Measurements from ENCODE around the gene SLC6A11.

Gene SLC6A11

GRCh38 chr3:10833855-10834414 is 17.9 kb downstream of the SLC6A11 start:
- H3K36me3 ChIP-seq (ENCODE audit: insufficient read depth, low read length): no peaks in the 10 kb centered on the region
- no peaks in the 10 kb centered on the region for H3K9me3 ChIP-seq (ENCODE audit: low read length)
- H3K4me3 ChIP-seq (ENCODE audit: low read length): no peak overlapping the region
- no peaks in the 10 kb centered on the region for H3K4me1 ChIP-seq (ENCODE audit: insufficient read depth, low read length)
- H2AFZ ChIP-seq (ENCODE audit: low read depth, low read length): no peak overlapping the region
- peaks cover 3% of the 10 kb centered on the region for H3K27me3 ChIP-seq (ENCODE audit: insufficient read depth, low read length)

DNA sequence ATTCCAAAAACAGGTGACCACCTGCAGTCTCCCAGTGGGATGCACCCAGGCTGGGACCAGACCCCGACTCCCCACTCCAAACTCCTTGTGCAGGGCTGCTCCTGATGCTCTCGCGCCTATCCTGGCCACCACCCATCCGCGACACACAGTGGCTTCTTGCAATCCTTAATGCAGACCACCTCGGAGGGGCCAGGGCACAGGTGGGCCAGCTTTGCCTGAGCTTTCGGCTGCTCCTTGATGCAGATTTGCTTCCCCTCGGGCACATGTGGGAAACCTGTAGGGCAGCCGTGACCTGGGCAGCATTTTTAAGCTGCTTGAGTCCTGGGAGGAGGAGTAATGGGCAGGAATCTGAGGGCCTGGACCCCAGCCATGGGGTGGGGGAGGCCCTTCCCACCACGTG is 18.9 kb downstream of the SLC6A11 start:
- no peaks in the 10 kb centered on the region for H3K9me3 ChIP-seq (ENCODE audit: low read length)
- H3K36me3 ChIP-seq (ENCODE audit: insufficient read depth, low read length): no peaks in the 10 kb centered on the region
- peaks cover 3% of the 10 kb centered on the region for H3K27me3 ChIP-seq (ENCODE audit: insufficient read depth, low read length)
- no peak overlapping the region for H2AFZ ChIP-seq (ENCODE audit: low read depth, low read length)
- no peak overlapping the region for H3K4me3 ChIP-seq (ENCODE audit: low read length)
- H3K4me1 ChIP-seq (ENCODE audit: insufficient read depth, low read length): no peaks in the 10 kb centered on the region

- Histone ChIP-seq H3K4me1 (ENCODE audit: insufficient read depth, low read length) (no peaks in the 10 kb centered on the region), H3K4me3 (ENCODE audit: low read length) (no peak overlapping the region), H2AFZ (ENCODE audit: low read depth, low read length) (no peak overlapping the region), H3K9me3 (ENCODE audit: low read length) (no peaks in the 10 kb centered on the region), H3K27me3 (ENCODE audit: insufficient read depth, low read length) (peaks cover 3% of the 10 kb centered on the region), H3K36me3 (ENCODE audit: insufficient read depth, low read length) (no peaks in the 10 kb centered on the region)
Observed at GRCh38 chr3:10835406-10835805, 19.4 kb downstream of the SLC6A11 start.

DNA sequence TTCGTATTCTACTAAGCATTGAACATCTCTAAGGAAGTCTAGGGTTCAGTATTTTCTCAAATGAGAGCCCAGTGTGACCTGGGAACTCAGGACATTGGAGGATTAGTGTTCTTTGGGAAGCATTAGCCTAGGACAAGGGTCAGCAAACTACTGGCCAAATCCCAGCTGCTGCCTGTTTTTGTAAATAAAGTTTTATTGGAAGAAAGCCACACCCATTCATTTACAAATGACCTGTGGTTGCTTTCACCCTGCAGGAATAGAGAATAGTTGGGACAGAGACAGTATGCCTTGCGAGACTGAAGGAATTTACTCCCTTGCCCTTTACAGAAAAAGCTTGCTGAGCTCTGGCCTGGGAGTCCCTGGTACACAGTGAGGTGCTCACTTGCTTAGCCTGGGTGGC is 20.6 kb downstream of the SLC6A11 start:
- Histone ChIP-seq H3K4me3 (ENCODE audit: low read length) (no peak overlapping the region), H3K36me3 (ENCODE audit: insufficient read depth, low read length) (no peaks in the 10 kb centered on the region), H3K9me3 (ENCODE audit: low read length) (no peaks in the 10 kb centered on the region), H3K4me1 (ENCODE audit: insufficient read depth, low read length) (no peaks in the 10 kb centered on the region), H2AFZ (ENCODE audit: low read depth, low read length) (no peak overlapping the region), H3K27me3 (ENCODE audit: insufficient read depth, low read length) (peaks cover 3% of the 10 kb centered on the region)

- peaks cover 3% of the 10 kb centered on the region for H3K27me3 ChIP-seq (ENCODE audit: insufficient read depth, low read length)
- H3K9me3 ChIP-seq (ENCODE audit: low read length): no peaks in the 10 kb centered on the region
- no peak overlapping the region for H3K4me3 ChIP-seq (ENCODE audit: low read length)
- H3K36me3 ChIP-seq (ENCODE audit: insufficient read depth, low read length): no peaks in the 10 kb centered on the region
- no peak overlapping the region for H2AFZ ChIP-seq (ENCODE audit: low read depth, low read length)
- no peaks in the 10 kb centered on the region for H3K4me1 ChIP-seq (ENCODE audit: insufficient read depth, low read length)
Observed at GRCh38 chr3:10837849-10838248, 21.8 kb downstream of the SLC6A11 start.

GRCh38 chr3:10839167-10839566 is 23.1 kb downstream of the SLC6A11 start:
- Histone ChIP-seq H3K4me3 (ENCODE audit: low read length) (no peak overlapping the region), H2AFZ (ENCODE audit: low read depth, low read length) (no peak overlapping the region), H3K27me3 (ENCODE audit: insufficient read depth, low read length) (peaks cover 3% of the 10 kb centered on the region), H3K4me1 (ENCODE audit: insufficient read depth, low read length) (no peaks in the 10 kb centered on the region), H3K9me3 (ENCODE audit: low read length) (no peaks in the 10 kb centered on the region), H3K36me3 (ENCODE audit: insufficient read depth, low read length) (no peaks in the 10 kb centered on the region)

- Histone ChIP-seq H3K4me3 (ENCODE audit: low read length) (no peak overlapping the region), H3K4me1 (ENCODE audit: insufficient read depth, low read length) (no peaks in the 10 kb centered on the region), H3K9me3 (ENCODE audit: low read length) (no peaks in the 10 kb centered on the region), H3K36me3 (ENCODE audit: insufficient read depth, low read length) (no peaks in the 10 kb centered on the region), H3K27me3 (ENCODE audit: insufficient read depth, low read length) (no peaks in the 10 kb centered on the region), H2AFZ (ENCODE audit: low read depth, low read length) (no peak overlapping the region)
Observed at GRCh38 chr3:10841100-10841499, 25.1 kb downstream of the SLC6A11 start.

GRCh38 chr3:10843378-10843777 is 27.4 kb downstream of the SLC6A11 start:
- Histone ChIP-seq H3K4me1 (ENCODE audit: insufficient read depth, low read length) (no peaks in the 10 kb centered on the region), H3K9me3 (ENCODE audit: low read length) (no peaks in the 10 kb centered on the region), H2AFZ (ENCODE audit: low read depth, low read length) (no peak overlapping the region), H3K4me3 (ENCODE audit: low read length) (no peak overlapping the region), H3K36me3 (ENCODE audit: insufficient read depth, low read length) (no peaks in the 10 kb centered on the region), H3K27me3 (ENCODE audit: insufficient read depth, low read length) (no peaks in the 10 kb centered on the region)

DNA sequence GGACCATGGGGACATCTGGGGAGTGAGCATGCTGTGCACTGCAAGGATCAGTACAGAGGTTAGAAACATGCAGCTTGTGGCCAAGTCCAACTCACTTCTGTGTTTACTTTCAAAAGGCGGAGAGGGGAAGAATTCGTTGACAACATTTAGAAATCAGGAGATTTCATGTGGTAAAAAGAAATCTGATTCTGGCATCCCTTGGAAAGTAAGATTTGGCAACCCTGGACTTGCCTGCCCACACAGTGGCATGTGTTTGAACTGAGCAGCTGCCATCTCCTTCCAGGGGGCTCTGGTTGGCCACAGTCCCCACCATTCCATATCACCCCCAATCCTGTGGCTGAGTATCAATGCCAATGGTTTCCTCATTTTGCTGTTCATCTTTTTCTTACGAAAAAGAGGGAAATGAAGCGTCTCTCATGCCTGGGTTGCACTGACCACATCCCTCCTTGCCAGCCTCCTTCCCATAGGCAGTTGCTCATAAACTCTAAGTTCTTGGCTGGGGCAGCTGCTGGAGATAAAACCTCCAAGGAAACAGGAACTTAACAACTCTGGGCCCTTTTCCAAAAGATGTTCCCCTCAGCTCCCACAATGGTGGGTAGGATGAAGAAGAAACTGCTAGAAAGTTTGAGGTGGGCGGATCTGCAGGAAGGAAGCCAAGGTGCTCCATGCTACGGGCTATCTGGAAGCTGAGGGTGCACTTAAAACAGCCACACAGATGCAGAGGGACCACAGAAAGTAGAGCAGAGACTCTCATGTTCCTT is 29.2 kb downstream of the SLC6A11 start:
- H3K36me3 ChIP-seq (ENCODE audit: insufficient read depth, low read length): no peaks in the 10 kb centered on the region
- H2AFZ ChIP-seq (ENCODE audit: low read depth, low read length): no peak overlapping the region
- H3K9me3 ChIP-seq (ENCODE audit: low read length): no peaks in the 10 kb centered on the region
- H3K4me3 ChIP-seq (ENCODE audit: low read length): no peak overlapping the region
- H3K27me3 ChIP-seq (ENCODE audit: insufficient read depth, low read length): no peaks in the 10 kb centered on the region
- no peaks in the 10 kb centered on the region for H3K4me1 ChIP-seq (ENCODE audit: insufficient read depth, low read length)

DNA sequence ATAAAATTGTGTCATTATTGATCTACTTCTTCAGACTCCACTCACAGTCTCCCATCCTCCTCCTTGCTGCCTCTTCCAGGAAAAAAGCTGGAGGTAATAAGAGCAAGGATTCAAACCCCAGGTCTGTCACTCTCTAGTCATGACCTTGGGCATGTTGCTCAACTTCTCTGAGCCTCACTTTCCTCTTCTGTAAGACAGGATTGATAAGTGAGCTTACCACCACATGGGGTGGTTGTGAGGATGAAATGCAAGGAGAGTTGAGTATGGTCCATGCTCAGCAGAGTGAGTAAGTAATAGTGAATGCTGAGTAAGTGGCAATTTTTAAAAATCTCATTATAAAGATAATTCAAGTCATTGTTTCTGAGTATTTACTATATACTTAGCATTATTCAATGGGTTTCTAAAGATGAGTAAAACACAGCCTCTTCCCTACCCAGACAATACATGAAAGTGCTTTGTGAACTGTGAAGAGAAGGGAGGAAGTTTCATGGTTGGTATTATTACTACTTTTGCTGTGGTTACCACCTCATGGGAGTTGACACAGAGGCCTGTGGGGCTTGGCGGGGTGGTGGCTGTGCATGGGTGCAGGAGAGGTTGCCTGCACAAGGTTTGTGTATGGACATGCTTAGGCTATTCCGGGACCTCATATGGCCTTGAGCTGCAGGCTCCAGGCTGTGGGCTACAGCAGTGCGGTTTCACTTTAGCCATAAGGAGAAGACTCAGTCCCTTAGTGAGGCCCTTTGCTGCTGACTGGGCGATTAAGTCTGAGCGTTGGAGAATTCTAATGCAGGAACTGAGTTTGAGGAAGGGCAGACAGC is 30.0 kb downstream of the SLC6A11 start:
- no peaks in the 10 kb centered on the region for H3K36me3 ChIP-seq (ENCODE audit: insufficient read depth, low read length)
- H3K27me3 ChIP-seq (ENCODE audit: insufficient read depth, low read length): no peaks in the 10 kb centered on the region
- H3K4me3 ChIP-seq (ENCODE audit: low read length): no peak overlapping the region
- no peak overlapping the region for H2AFZ ChIP-seq (ENCODE audit: low read depth, low read length)
- H3K9me3 ChIP-seq (ENCODE audit: low read length): no peaks in the 10 kb centered on the region
- H3K4me1 ChIP-seq (ENCODE audit: insufficient read depth, low read length): no peaks in the 10 kb centered on the region

- no peak overlapping the region for H2AFZ ChIP-seq (ENCODE audit: low read depth, low read length)
- no peaks in the 10 kb centered on the region for H3K27me3 ChIP-seq (ENCODE audit: insufficient read depth, low read length)
- no peak overlapping the region for H3K4me3 ChIP-seq (ENCODE audit: low read length)
- H3K4me1 ChIP-seq (ENCODE audit: insufficient read depth, low read length): no peaks in the 10 kb centered on the region
- no peaks in the 10 kb centered on the region for H3K36me3 ChIP-seq (ENCODE audit: insufficient read depth, low read length)
- H3K9me3 ChIP-seq (ENCODE audit: low read length): no peaks in the 10 kb centered on the region
Observed at GRCh38 chr3:10846657-10846975, 30.6 kb downstream of the SLC6A11 start.

DNA sequence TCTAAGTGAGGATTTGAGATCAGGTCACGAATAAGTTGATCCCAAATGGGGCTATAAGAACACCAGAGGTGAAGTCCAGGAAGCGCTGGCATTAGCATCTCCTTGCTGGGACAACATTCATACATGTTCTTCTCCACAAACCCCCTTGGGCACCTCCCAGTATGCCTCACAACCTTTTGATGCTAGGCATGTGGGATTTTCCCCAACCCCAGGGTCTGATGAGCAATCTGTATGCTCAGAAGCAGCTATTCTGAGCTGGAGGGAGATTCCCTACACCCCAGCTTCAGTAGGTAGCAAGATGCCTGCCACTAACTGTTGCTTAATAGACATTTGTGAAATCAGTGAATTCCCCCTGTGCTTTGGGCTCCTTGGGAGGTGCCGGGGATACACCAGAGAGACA is 32.2 kb downstream of the SLC6A11 start:
- Histone ChIP-seq H3K36me3 (ENCODE audit: insufficient read depth, low read length) (no peaks in the 10 kb centered on the region), H3K9me3 (ENCODE audit: low read length) (no peaks in the 10 kb centered on the region), H2AFZ (ENCODE audit: low read depth, low read length) (no peak overlapping the region), H3K27me3 (ENCODE audit: insufficient read depth, low read length) (no peaks in the 10 kb centered on the region), H3K4me1 (ENCODE audit: insufficient read depth, low read length) (no peaks in the 10 kb centered on the region), H3K4me3 (ENCODE audit: low read length) (no peak overlapping the region)

DNA sequence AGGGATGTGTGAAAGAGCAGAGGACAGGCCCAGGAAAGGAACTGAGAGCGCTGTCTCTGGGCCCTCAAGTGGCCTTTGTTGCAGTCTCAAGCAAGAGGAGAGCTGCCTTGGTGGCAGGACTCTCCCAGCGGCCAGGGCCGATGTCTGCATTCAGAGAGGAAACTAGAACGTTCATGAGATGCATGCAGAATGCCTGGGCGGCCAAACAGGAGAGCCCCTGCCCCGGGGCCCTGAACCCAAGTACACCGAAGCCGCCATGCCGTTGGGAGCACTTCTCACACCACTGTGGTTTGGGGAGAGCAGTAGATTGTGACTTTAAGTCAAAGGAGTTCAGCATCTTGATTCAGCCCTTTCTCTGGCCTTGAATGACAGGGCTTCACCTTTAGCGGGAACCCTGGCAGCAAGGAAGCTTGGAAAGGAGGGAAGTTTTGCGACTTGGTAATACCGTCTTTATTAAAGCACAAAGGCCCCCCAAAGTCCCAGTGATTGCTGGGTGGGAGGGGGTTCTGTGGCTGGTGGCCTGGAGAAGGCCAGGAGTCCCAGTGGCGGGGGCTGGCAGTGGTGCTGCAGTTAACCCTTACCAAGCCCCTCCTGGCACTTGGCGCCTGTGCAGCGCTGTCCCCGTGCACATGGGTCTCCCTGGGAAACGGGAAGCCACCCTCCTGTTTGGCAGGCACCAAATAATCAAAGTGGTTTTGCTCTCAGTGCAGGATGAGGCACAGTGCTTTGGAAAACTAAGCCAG is 36.2 kb downstream of the SLC6A11 start:
- no peak overlapping the region for H3K4me3 ChIP-seq (ENCODE audit: low read length)

More for the DNA sequence above, 36.2 kb downstream of the SLC6A11 start:
- Histone ChIP-seq H3K4me1 (ENCODE audit: insufficient read depth, low read length) (no peaks in the 10 kb centered on the region), H3K9me3 (ENCODE audit: low read length) (no peaks in the 10 kb centered on the region), H2AFZ (ENCODE audit: low read depth, low read length) (no peak overlapping the region), H3K36me3 (ENCODE audit: insufficient read depth, low read length) (no peaks in the 10 kb centered on the region), H3K27me3 (ENCODE audit: insufficient read depth, low read length) (no peaks in the 10 kb centered on the region)
